HepG2 (cell line): ENCODE measurements around the gene TMTC2. TPM values are rescaled to one million over a fixed set of nuclear protein-coding genes. Genes with fewer than 3 reads are reported as not detected.

Experiments used
- ATAC-seq: fragments of 200-7000 bp; cut with Tn5 transposase; 3 replicates; pipeline ENCODE4 v1.9.1; 2020; ENCODE audit warnings: mild to moderate bottlenecking, moderate library complexity
- BruUV-seq: library from RNA; stranded (reverse); fragments of 400-500 nt; replicated peaks from 2 replicates; lab custom pipeline; 2021; lab: Mats Ljungman, UMichigan
- CTCF ChIA-PET: fragments of 300-600 bp; formaldehyde crosslinking; extraction: SDS; loops from one replicate; lab custom pipeline; 2021; ENCODE audit warnings: low total read pairs, inconsistent platforms, low intra/inter-chr PET ratio; lab: Yijun Ruan, JAX
- POLR2A ChIA-PET: fragments of 350-600 bp; sonication (Branson Sonifier 250); formaldehyde crosslinking; loops from one replicate; lab custom pipeline; 2020; ENCODE audit warnings: antibody characterized with exemption, inconsistent platforms; lab: Yijun Ruan, JAX
- DNase-seq: peaks from one replicate; pipeline ENCODE4 v3.0.0-alpha.2; 2015; ENCODE audit warnings: low spot score
- FAIRE-seq: peaks from 3 replicates; lab custom pipeline; 2011; peaks lifted over from hg19 to GRCh38; lab: Jason Lieb, UNC
- H2AFZ ChIP-seq: one replicate; pipeline ENCODE4 v1.6.1; 2011; ENCODE audit warnings: low read length, inconsistent platforms
- H3K27ac ChIP-seq: fragments of 300-600 bp; 3 replicates; pipeline ENCODE4 v1.8.0; 2011; ENCODE audit warnings: mixed run types, mild to moderate bottlenecking, mixed read lengths, low read length, inconsistent platforms; ENCODE audit not compliant: insufficient read depth; ENCODE audit errors: extremely low read length
- H3K27me3 ChIP-seq, 2 experiments: fragments of 200-600 bp in 1 of 2; 2 replicates in 1 of 2; 3 replicates in 1 of 2; pipeline versions ENCODE4 v1.6.0 to v1.8.0; 2011; ENCODE audit warnings: low read length in 2 of 2, mild to moderate bottlenecking in 2 of 2, moderate library complexity in 2 of 2, inconsistent platforms in 1 of 2; ENCODE audit not compliant: insufficient read depth in 2 of 2, control insufficient read depth in 1 of 2
- H3K36me3 ChIP-seq, 2 experiments: fragments of 200-600 bp in 1 of 2; replicated peaks in 1 of 2; 2 replicates in 1 of 2; 3 replicates in 1 of 2; pipeline versions ENCODE4 v1.5.1 to v1.8.0; 2011; ENCODE audit warnings: low read length in 2 of 2, inconsistent platforms in 1 of 2; ENCODE audit not compliant: insufficient read depth in 2 of 2, control insufficient read depth in 1 of 2
- H3K4me1 ChIP-seq: 2 replicates; pipeline ENCODE4 v1.5.1; 2012; ENCODE audit warnings: low read length, inconsistent platforms; ENCODE audit not compliant: insufficient read depth
- H3K4me2 ChIP-seq: 2 replicates; pipeline ENCODE4 v1.6.0; 2011; ENCODE audit warnings: low read depth, low read length, inconsistent platforms
- H3K4me3 ChIP-seq, 3 experiments: fragments of 200-600 bp in 1 of 3; sonication (generic), shearing (Covaris generic) in 1 of 3; replicated peaks in 1 of 3; 2 replicates each; pipeline ENCODE4 v1.5.1; 2011 to 2016; ENCODE audit warnings: low read length in 3 of 3, inconsistent platforms in 2 of 3, low read depth in 2 of 3, mild to moderate bottlenecking in 2 of 3, control low read depth in 1 of 3, mixed read lengths in 1 of 3; ENCODE audit not compliant: insufficient read depth in 1 of 3
- H3K79me2 ChIP-seq: one replicate; pipeline ENCODE4 v1.6.1; 2011; ENCODE audit warnings: low read length, inconsistent platforms; ENCODE audit not compliant: insufficient read depth
- H3K9ac ChIP-seq: 2 replicates; pipeline ENCODE4 v1.6.0; 2011; ENCODE audit warnings: mild to moderate bottlenecking, low read depth, low read length, inconsistent platforms; ENCODE audit not compliant: insufficient read depth
- H3K9me3 ChIP-seq: 2 replicates; pipeline ENCODE4 v1.5.1; 2012; ENCODE audit warnings: mild to moderate bottlenecking, low read length
- H4K20me1 ChIP-seq: 2 replicates; pipeline ENCODE4 v1.6.0; 2011; ENCODE audit warnings: inconsistent platforms, mild to moderate bottlenecking, low read length, moderate library complexity; ENCODE audit not compliant: insufficient read depth
- HHEX ChIP-seq: IDR thresholded peaks from 2 replicates; pipeline ENCODE4 v1.6.1; 2016; ENCODE audit warnings: control low read depth
- KLF9 ChIP-seq: IDR thresholded peaks from 2 replicates; pipeline ENCODE4 v1.6.1; 2016; ENCODE audit warnings: low read depth
- NFYB ChIP-seq: sonication (generic); formaldehyde crosslinking; IDR thresholded peaks from 2 replicates; pipeline ENCODE4 v1.4.0; 2020; ENCODE audit warnings: missing genetic modification reagents
- POLR2AphosphoS5 ChIP-seq: IDR thresholded peaks from 2 replicates; pipeline ENCODE4 v1.6.1; 2012; ENCODE audit warnings: low read depth, low read length
- RBAK ChIP-seq: sonication (generic); formaldehyde crosslinking; IDR thresholded peaks from 2 replicates; pipeline ENCODE4 v1.5.1; 2020; ENCODE audit warnings: mild to moderate bottlenecking, missing genetic modification reagents
- SIN3B ChIP-seq: fragments of 150-350 bp; IDR thresholded peaks from 2 replicates; pipeline ENCODE4 v1.6.1; 2014; ENCODE audit warnings: low read length
- TBL1XR1 ChIP-seq: fragments of 150-350 bp; IDR thresholded peaks from 2 replicates; pipeline ENCODE4 v1.6.1; 2014; ENCODE audit warnings: borderline replicate concordance, low read length; ENCODE audit not compliant: partially characterized antibody
- YY1 ChIP-seq: IDR thresholded peaks from 2 replicates; pipeline ENCODE4 v1.6.1; 2011; ENCODE audit warnings: low read length, low read depth, moderate library complexity, mild to moderate bottlenecking; ENCODE audit not compliant: insufficient read depth, insufficient replicate concordance
- ZNF33A ChIP-seq: sonication (generic); formaldehyde crosslinking; IDR thresholded peaks from 2 replicates; pipeline ENCODE4 v1.5.1; 2020; ENCODE audit warnings: missing genetic modification reagents, mild to moderate bottlenecking, moderate library complexity, borderline replicate concordance
- ZNF496 ChIP-seq: sonication (generic); formaldehyde crosslinking; IDR thresholded peaks from 2 replicates; pipeline ENCODE4 v1.8.1; 2023; ENCODE audit warnings: mild to moderate bottlenecking, moderate library complexity, missing genetic modification reagents; ENCODE audit not compliant: insufficient replicate concordance
- ZNF556 ChIP-seq: sonication (generic); formaldehyde crosslinking; IDR thresholded peaks from 2 replicates; pipeline ENCODE4 v1.4.0; 2020; ENCODE audit warnings: mild to moderate bottlenecking, missing genetic modification reagents, borderline replicate concordance
- ZNF674 ChIP-seq: sonication (generic); formaldehyde crosslinking; IDR thresholded peaks from 2 replicates; pipeline ENCODE4 v1.5.0; 2020; ENCODE audit warnings: low read depth, mild to moderate bottlenecking, missing genetic modification reagents
- ZNF816 ChIP-seq: sonication (generic); formaldehyde crosslinking; IDR thresholded peaks from 2 replicates; pipeline ENCODE4 v1.8.0; 2022; ENCODE audit warnings: missing genetic modification reagents, mild to moderate bottlenecking, borderline replicate concordance
- ZSCAN9 ChIP-seq: IDR thresholded peaks from 2 replicates; pipeline ENCODE4 v1.6.1; 2016; ENCODE audit warnings: borderline replicate concordance
- WGBS: methylation state at CpG from one replicate; pipeline ENCODE4 v1.1.6; 2017; ENCODE audit warnings: low lambda C conversion rate; 5-methylcytosine and 5-hydroxymethylcytosine counted together
- in situ Hi-C: cut with HindIII; loops from 2 replicates; pipeline ENCODE4 v1.10.0; 2017; ENCODE audit warnings: low pct_unique_long_range_greater_than_20kb; ENCODE audit not compliant: extremely low pct_ligation_motif_present
- intact Hi-C: fragments of 100-400 bp; cut with micrococcal nuclease; formaldehyde crosslinking; loops from one replicate; pipeline ENCODE4 v1.10.0; 2022; ENCODE audit not compliant: unreplicated experiment
- polyA plus RNA-seq, 8 experiments: library from polyadenylated mRNA; depleted of rRNA in 3 of 8; stranded (reverse) in 7 of 8; unstranded in 1 of 8; fragments of >200 nt; fragmentation: Illumina TruSeq in 4 of 8; extraction: Trizol in 4 of 8; gene quantifications; 2 replicates each; pipeline versions ENCODE4 v1.2.1 to v1.2.3, GENCODE V29; 2011 to 2016; ENCODE audit warnings: low read depth in 4 of 8, missing spikeins in 1 of 8, mixed read lengths in 1 of 8; ENCODE audit not compliant: insufficient read depth in 1 of 8
- total RNA-seq, 5 experiments: library from RNA; depleted of rRNA; stranded (reverse); fragments of >200 nt; fragmentation: Illumina TruSeq; extraction: Trizol; gene quantifications; 2 replicates each; pipeline ENCODE4 v1.2.3, GENCODE V29; 2016; ENCODE audit warnings: low read depth in 1 of 5
- TF ChIP-seq, protein P1 (sequence below): IDR thresholded peaks from 2 replicates; pipeline ENCODE4 v1.6.1; 2016; ENCODE audit warnings: missing compliant biosample characterization, missing genetic modification reagents, borderline replicate concordance
- TF ChIP-seq, protein P2 (sequence below): sonication (generic); formaldehyde crosslinking; IDR thresholded peaks from 2 replicates; pipeline ENCODE4 v1.8.0; 2022; ENCODE audit warnings: mild to moderate bottlenecking, missing genetic modification reagents, borderline replicate concordance
- TF ChIP-seq, protein P3 (sequence below): IDR thresholded peaks from 2 replicates; pipeline ENCODE4 v1.6.1; 2018; ENCODE audit warnings: missing genetic modification reagents, mild to moderate bottlenecking, missing compliant biosample characterization

Gene TMTC2
- total and polyA plus RNA-seq, 2 of the 13 experiments (the other 11 are each of a cell fraction or from before 2014, with no cell fraction given) = 0.55 to 0.63 TPM

DNA sequence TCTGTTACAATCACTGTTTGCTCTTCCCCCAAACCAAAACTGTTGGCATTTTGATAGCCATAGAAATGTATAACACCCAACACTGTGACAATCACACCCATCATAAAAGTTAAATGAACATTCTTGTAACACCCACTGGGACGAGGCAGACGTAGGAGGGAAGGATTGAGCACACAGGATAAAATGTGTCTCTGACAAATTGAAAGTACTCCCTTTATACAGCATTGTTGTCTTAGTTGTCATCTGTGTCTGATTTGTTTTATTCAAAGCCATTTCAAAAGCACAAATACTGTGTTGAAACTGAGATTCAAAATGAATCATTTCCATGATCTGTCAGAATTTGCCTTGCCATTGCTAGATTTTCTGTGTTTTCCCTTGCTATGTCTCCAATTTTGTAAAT is 436.3 kb downstream of the TMTC2 start:
- H3K4me3 ChIP-seq = no peak overlapping the region
- POLR2A ChIA-PET = no interaction called here
- H3K36me3 ChIP-seq = no peaks in the 10 kb centered on the region
- DNase-seq = no peak
- no peak overlapping the region for H3K27ac ChIP-seq
- no peak overlapping the region for H3K4me2 ChIP-seq
- intact Hi-C loops (no loop called here), in situ Hi-C loops (no loop called here)
- 5% methylated on average over 2 of the region's 2 CpGs for WGBS
- BruUV-seq = no TSS peak
- TF ChIP-seq ZNF496 (CRISPR knock-in tag) = no peak
- TF ChIP-seq ZNF816 (CRISPR knock-in tag) = no peak
- TF ChIP-seq, protein P1, sequence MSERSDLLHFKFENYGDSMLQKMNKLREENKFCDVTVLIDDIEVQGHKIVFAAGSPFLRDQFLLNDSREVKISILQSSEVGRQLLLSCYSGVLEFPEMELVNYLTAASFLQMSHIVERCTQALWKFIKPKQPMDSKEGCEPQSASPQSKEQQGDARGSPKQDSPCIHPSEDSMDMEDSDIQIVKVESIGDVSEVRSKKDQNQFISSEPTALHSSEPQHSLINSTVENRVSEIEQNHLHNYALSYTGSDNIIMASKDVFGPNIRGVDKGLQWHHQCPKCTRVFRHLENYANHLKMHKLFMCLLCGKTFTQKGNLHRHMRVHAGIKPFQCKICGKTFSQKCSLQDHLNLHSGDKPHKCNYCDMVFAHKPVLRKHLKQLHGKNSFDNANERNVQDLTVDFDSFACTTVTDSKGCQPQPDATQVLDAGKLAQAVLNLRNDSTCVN (CRISPR knock-in tag) = no peak
- no peak for TF ChIP-seq SIN3B
- TF ChIP-seq ZNF33A (CRISPR knock-in tag) = no peak
- no peak for TF ChIP-seq RBAK (CRISPR knock-in tag)
- ATAC-seq = no peak
- H3K9me3 ChIP-seq = no peaks in the 10 kb centered on the region
- H4K20me1 ChIP-seq = no peaks in the 10 kb centered on the region
- CTCF ChIA-PET = no interaction called here
- FAIRE-seq = no peak
- no peak overlapping the region for H3K9ac ChIP-seq
- H3K27me3 ChIP-seq = no peaks in the 10 kb centered on the region
- no peaks in the 10 kb centered on the region for H3K79me2 ChIP-seq
- H2AFZ ChIP-seq = no peak overlapping the region
- H3K4me1 ChIP-seq = no peaks in the 10 kb centered on the region

DNA sequence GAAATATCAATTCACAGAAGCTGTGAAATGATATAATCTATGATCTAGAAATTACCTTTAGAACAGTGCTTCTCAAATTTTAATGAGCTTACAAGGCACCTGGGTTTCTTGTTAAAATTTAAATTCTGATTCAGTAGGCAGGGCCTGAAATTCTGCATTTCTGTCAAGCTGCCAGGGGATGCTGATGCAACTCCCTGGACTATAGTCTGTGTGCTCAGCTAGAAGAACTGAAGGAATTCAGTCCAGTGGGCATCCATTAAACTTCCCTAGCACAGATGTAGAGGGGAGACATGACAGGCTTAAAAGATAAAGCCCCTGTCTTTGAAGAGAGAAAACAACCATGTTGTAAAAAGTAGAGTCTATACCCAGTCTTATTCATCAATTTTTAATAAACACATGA is 441.8 kb downstream of the TMTC2 start:
- no TSS peak for BruUV-seq
- H3K4me3 ChIP-seq = no peak overlapping the region
- DNase-seq = no peak
- H4K20me1 ChIP-seq = no peaks in the 10 kb centered on the region
- ChIA-PET POLR2A (no interaction called here), CTCF (no interaction called here)
- H3K9ac ChIP-seq = no peak overlapping the region
- in situ Hi-C loops (no loop called here), intact Hi-C loops (loop anchor here (5.0 kb wide), 1 partner anchor 1799 kb away; no protein-coding TSS in a partner anchor)
- no peaks in the 10 kb centered on the region for H3K36me3 ChIP-seq
- H3K27me3 ChIP-seq = no peaks in the 10 kb centered on the region
- no peak overlapping the region for H3K27ac ChIP-seq
- no peak for FAIRE-seq
- no peak for ATAC-seq
- no peak overlapping the region for H3K4me2 ChIP-seq
- no peak overlapping the region for H2AFZ ChIP-seq
- no peaks in the 10 kb centered on the region for H3K4me1 ChIP-seq
- no peaks in the 10 kb centered on the region for H3K79me2 ChIP-seq
- H3K9me3 ChIP-seq = no peaks in the 10 kb centered on the region
- TF ChIP-seq ZNF674 (CRISPR knock-in tag) (no peak), NFYB (no peak), YY1 (no peak), TBL1XR1 (no peak), ZNF556 (CRISPR knock-in tag) (no peak), HHEX (CRISPR knock-in tag) (no peak), ZSCAN9 (CRISPR knock-in tag) (no peak), KLF9 (no peak), POLR2AphosphoS5 (no peak)
- TF ChIP-seq, protein P2, sequence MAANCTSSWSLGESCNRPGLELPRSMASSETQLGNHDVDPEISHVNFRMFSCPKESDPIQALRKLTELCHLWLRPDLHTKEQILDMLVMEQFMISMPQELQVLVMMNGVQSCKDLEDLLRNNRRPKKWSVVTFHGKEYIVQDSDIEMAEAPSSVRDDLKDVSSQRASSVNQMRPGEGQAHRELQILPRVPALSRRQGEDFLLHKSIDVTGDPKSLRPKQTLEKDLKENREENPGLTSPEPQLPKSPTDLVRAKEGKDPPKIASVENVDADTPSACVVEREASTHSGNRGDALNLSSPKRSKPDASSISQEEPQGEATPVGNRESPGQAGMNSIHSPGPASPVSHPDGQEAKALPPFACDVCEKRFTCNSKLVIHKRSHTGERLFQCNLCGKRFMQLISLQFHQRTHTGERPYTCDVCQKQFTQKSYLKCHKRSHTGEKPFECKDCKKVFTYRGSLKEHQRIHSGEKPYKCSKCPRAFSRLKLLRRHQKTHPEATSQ (CRISPR knock-in tag) = no peak
- TF ChIP-seq, protein P3, sequence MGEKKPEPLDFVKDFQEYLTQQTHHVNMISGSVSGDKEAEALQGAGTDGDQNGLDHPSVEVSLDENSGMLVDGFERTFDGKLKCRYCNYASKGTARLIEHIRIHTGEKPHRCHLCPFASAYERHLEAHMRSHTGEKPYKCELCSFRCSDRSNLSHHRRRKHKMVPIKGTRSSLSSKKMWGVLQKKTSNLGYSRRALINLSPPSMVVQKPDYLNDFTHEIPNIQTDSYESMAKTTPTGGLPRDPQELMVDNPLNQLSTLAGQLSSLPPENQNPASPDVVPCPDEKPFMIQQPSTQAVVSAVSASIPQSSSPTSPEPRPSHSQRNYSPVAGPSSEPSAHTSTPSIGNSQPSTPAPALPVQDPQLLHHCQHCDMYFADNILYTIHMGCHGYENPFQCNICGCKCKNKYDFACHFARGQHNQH = no peak
